ENCODE measurements around the gene OR2V2.

The OR2V2 gene

DNA sequence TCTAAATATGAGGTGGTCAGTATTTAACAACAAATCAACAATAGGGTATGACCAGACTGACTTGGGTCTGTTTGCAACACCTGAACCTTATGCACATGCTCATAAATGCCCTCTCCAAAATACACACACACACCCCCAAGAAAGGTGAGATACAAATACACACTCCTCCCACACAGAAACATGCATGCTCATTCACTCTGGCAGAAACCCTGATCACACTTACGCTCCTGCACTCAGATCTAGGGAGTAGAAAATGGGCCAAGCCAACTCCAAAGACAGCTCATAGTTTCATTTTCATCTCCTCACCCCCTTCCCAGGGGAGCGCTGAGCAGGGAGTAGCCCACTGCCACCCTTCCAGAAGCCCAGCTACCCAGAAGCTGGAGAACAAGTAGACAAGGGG lies 46.3 kb downstream of the OR2V2 start:
- no peak for DNase-seq

DNA sequence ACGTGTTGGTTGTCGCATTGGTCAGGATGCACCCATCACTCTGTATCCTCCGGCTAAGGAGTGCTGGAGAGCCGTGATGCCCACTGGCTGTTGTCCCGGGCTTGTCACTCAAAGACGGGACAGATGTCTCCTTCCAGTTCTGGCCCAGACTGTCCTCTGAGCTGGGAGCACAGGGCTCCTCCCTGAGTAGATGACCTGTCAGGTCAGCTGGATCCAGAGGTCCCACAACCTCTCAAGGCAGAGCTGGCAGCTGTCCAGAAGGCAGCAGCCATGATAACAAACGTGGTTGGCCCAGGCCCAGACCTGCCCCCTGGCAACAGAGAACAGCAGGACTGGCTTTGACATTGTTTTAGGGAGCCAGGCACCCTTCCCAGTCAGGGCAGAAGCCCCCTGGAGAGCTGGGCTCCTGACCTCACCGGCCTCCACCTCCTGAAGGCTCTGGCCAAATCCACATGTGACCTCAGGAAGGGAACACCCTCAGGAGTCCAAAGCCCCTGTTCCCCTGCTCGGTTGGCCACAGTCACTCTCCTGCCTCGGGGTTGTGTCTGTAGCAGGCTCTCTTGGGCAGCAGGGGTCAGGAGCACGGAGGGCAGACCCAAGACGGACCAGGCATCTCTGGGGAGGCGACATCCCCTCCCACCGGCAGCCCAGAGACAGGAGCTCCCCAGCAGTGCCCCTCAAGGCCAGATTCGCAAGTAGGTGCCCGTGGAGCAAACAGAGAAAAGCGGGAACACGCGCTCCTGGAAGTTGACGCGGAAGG lies 47.3 kb downstream of the OR2V2 start:
- no peak for DNase-seq

- DNase-seq: no peak
Measured at GRCh38 chr5:181195249-181195761, 47.9 kb downstream of the OR2V2 start.

DNA sequence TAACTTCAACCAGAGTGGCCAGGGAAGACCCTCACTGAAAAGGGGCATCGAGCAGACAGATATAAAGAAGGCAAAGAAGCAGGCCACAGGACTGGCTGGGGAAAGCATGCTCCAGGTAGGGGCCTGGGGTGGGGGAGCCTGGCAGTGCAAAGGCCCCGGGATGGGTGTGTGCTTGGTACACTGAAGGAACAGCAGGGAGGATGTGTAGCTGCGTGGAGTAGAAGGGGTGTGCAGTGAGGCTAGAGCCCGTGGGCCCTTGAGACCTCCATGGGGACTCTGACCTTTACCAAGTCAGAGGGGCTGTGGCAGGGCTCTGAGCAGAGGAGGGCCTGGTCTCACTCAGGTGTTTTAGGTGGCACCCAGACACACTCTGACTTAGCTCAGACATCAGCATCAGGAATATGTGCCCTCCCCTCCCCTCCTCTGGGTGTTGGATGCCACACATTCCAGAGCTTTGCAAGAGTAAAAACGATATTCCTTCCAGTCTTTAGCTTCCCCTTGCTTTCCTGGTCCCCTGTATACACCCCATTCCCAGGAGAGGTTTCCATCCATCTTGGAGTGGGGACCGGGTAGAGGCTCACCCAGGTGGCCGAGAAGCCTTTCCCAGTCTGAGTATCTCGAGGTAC lies 50.1 kb downstream of the OR2V2 start:
- no peak for DNase-seq

DNA sequence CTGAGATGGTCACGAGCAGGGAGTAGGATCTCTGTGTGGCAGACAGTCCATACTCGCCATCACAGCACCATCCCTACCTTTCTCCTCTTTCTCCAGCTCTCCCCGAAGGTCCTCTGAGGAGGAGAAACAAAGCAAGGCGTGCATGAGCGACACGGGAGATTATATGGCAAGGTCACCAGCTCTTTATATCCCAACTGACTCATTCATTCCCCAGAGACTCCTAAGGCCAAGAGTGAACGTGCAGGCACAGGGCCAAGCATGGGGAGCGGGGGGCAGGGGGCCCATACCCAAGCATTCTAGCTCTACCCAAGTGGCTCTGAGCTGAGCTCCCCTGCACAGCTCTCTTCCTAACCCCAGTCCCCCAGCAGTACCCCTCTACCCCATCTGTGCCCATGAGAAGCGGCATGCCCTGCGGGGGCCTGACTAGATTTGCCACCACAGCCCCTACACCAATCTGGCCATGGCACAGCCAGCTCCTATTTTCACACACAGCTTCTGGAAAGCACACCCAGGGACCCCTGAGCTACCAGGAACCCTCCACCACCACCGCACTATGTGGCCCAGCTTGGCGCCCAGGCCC lies 50.8 kb downstream of the OR2V2 start:
- no peak for DNase-seq

GRCh38 chr5:181198905-181199519 lies 51.6 kb downstream of the OR2V2 start:
- DNase-seq: no peak

- DNase-seq: no peak
Measured at GRCh38 chr5:181199881-181200638, 52.7 kb downstream of the OR2V2 start.

DNA sequence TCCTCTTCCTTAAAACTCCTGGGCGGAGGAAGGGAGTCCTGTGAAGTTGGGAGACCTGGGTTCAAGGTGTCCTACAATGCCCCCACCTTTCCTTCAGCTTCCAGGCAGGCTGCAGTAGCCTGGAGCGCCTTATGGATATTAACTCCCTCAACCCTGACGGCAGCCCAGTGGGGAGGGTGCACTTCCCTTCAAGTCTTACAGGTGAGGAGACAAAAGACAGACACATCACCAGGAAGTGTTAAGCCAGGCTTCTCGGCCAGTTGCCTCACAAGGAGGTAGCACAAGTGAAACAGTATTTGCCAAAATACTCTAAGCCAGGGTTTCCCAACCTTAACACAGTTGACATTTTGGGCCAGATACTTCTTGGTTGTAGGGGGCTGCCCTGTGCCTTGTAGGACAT lies 53.4 kb downstream of the OR2V2 start:
- no peak for DNase-seq

- DNase-seq: no peak
Measured at GRCh38 chr5:181203093-181203711, 55.8 kb downstream of the OR2V2 start.

DNA sequence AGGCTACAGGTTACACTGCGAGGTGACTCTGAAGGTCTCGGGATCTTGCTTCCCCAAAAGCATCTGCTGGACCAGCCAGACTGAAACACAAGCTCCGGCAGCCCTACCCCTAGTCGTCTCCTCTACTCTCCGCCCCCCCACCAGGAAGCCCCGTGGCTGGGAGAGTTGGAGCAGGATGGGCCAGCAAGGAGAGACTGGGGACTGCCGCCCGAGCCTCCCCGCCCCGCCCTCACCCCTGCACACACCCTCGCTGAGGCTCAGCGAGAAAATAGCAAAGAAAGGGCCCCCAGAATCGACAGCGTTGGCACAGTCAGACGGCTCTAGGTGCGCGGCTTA lies 56.4 kb downstream of the OR2V2 start:
- DNase-seq: no peak

GRCh38 chr5:181204113-181204825 lies 56.9 kb downstream of the OR2V2 start:
- no peak for DNase-seq

- no peak for DNase-seq
Measured at GRCh38 chr5:181204826-181205760, 57.7 kb downstream of the OR2V2 start, which contains the start of gene TRIM7. Gene TRIM7 (minus strand): TSS chr5:181205196. CDS start chr5:181205110, 86 bp downstream.

GRCh38 chr5:181205761-181206649 lies 58.6 kb downstream of the OR2V2 start:
- peak; percentile 34 for DNase-seq

DNA sequence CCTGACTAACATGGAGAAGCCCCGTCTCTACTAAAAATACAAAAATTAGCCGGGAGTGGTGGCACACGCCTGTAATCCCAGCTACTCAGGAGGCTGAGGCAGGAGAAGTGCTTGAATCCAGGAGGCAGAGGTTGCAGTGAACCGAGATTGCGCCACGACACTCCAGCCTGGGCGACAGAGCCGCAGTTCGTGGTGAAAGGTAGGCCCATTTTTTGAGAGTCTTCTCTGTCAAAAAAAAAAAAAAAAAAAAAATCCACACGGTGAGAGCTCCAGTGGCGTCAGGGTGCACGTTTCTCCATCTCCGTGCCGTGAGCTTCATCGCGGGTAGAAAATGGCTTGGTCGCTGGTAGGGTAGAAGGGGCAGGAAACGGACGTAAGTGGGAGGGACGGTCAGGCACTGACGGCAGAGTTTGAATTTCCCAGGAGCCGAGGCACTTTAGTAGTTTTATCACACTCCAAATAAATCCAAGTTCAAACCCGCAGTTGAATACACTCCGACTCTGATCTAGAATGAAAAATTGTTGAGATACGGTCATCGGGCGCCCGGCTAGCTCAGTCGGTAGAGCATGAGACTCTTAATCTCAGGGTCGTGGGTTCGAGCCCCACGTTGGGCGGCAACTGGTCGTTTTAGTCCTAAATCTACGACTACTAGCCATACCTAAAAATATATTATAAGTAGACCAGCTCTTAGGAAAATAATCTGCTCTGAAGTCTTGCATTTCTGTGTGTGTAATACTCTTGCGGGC lies 60.0 kb downstream of the OR2V2 start:
- DNase-seq: peak; percentile 66

DNA sequence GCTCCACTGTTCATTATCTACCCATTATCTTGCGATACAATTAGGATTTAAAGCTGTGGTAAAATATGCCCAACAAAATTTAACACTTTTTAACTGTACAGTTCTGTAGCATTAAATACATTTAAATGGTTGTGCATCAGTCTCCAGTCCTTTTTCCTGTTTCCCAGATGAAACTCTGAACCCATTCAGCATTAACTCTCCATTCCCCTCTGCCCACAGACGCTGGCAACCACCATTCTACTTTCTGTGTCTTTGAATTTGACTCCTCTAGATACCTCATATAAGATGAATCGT lies 60.5 kb downstream of the OR2V2 start:
- no peak for DNase-seq
